GM23338 (cell line): Measurements from ENCODE around the gene IRF8. TPM values are rescaled to one million over a fixed set of nuclear protein-coding genes. Genes with fewer than 3 reads are reported as not detected.

ENCODE experiments used
- ATAC-seq: fragments of 200-7000 bp; cut with Tn5 transposase; 3 replicates; pipeline ENCODE4 v1.9.1; 2020
- DNase-seq: peaks from one replicate; pipeline ENCODE4 v3.0.0-alpha.2; 2015; ENCODE audit warnings: low spot score
- H2AFZ ChIP-seq: fragments of 200-600 bp; sonication (generic); 2 replicates; pipeline ENCODE4 v1.8.0; 2016; ENCODE audit warnings: antibody characterized with exemption, mild to moderate bottlenecking, moderate library complexity
- H3F3A ChIP-seq: fragments of 200-600 bp; sonication (generic); replicated peaks from 2 replicates; pipeline ENCODE4 v1.8.0; 2017; ENCODE audit warnings: antibody characterized with exemption, mixed run types, low read depth
- H3K27ac ChIP-seq: fragments of 200-600 bp; sonication (generic); 2 replicates; pipeline ENCODE4 v1.6.1; 2016; ENCODE audit warnings: low read depth
- H3K27me3 ChIP-seq: fragments of 200-600 bp; sonication (generic); 2 replicates; pipeline ENCODE4 v1.8.0; 2016; ENCODE audit warnings: mild to moderate bottlenecking, mixed run types, moderate library complexity; ENCODE audit not compliant: insufficient read depth
- H3K36me3 ChIP-seq: fragments of 200-600 bp; sonication (generic); 2 replicates; pipeline ENCODE4 v1.8.0; 2016; ENCODE audit warnings: mild to moderate bottlenecking; ENCODE audit not compliant: insufficient read depth
- H3K4me1 ChIP-seq: fragments of 200-600 bp; sonication (generic); 2 replicates; pipeline ENCODE4 v1.8.0; 2016; ENCODE audit warnings: mild to moderate bottlenecking, moderate library complexity; ENCODE audit not compliant: insufficient read depth
- H3K4me2 ChIP-seq: fragments of 200-600 bp; sonication (generic); 2 replicates; pipeline ENCODE4 v1.7.1; 2017; ENCODE audit warnings: mixed run types
- H3K4me3 ChIP-seq: fragments of 200-600 bp; sonication (generic); 2 replicates; pipeline ENCODE4 v1.6.1; 2016; ENCODE audit warnings: mixed run types
- H3K79me2 ChIP-seq: fragments of 200-600 bp; sonication (generic); replicated peaks from 2 replicates; pipeline ENCODE4 v1.8.0; 2017; ENCODE audit warnings: mild to moderate bottlenecking; ENCODE audit not compliant: insufficient read depth
- H3K9me2 ChIP-seq: fragments of 200-600 bp; sonication (generic); 2 replicates; pipeline ENCODE4 v1.8.0; 2017; ENCODE audit not compliant: insufficient read depth
- H4K20me1 ChIP-seq: fragments of 200-600 bp; sonication (generic); replicated peaks from 2 replicates; pipeline ENCODE4 v1.8.0; 2017; ENCODE audit warnings: mild to moderate bottlenecking; ENCODE audit not compliant: insufficient read depth
- H3K27ac Mint-ChIP-seq: 2 replicates; pipeline ENCODE4 v1.8.0; 2020; ENCODE audit warnings: inconsistent platforms, mild to moderate bottlenecking, moderate library complexity, mixed read lengths
- H3K27me3 Mint-ChIP-seq: 3 replicates; pipeline ENCODE4 v1.8.0; 2022; ENCODE audit warnings: low read depth, mild to moderate bottlenecking, moderate library complexity, mixed read lengths, inconsistent platforms; ENCODE audit not compliant: insufficient read depth, poor library complexity
- H3K36me3 Mint-ChIP-seq: 3 replicates; pipeline ENCODE4 v1.8.0; 2021; ENCODE audit warnings: low read depth, mild to moderate bottlenecking, inconsistent platforms, moderate library complexity, mixed read lengths
- H3K4me1 Mint-ChIP-seq: 3 replicates; pipeline ENCODE4 v1.8.0; 2020; ENCODE audit warnings: mild to moderate bottlenecking, inconsistent platforms, mixed read lengths
- H3K4me3 Mint-ChIP-seq: 3 replicates; pipeline ENCODE4 v1.8.0; 2021; ENCODE audit warnings: moderate library complexity, mild to moderate bottlenecking, inconsistent platforms, mixed read lengths
- H3K9me3 Mint-ChIP-seq: 3 replicates; pipeline ENCODE4 v1.8.0; 2020; ENCODE audit warnings: moderate library complexity, mild to moderate bottlenecking, inconsistent platforms, mixed read lengths
- CTCF ChIP-seq, 2 experiments: fragments of 200-600 bp in 1 of 2; sonication (generic) in 1 of 2; conservative IDR thresholded peaks; 2 replicates each; pipeline versions ENCODE4 v1.5.1 to v1.6.1; 2016 to 2017; ENCODE audit warnings: antibody characterized with exemption in 2 of 2, low read depth in 2 of 2, mild to moderate bottlenecking in 2 of 2, moderate library complexity in 1 of 2
- ETS1 ChIP-seq: IDR thresholded peaks from 2 replicates; pipeline ENCODE4 v1.6.1; 2016; ENCODE audit warnings: antibody characterized with exemption
- EZH2 ChIP-seq: fragments of 200-600 bp; sonication (generic); IDR thresholded peaks from one replicate; pipeline ENCODE4 v1.8.0; 2017; ENCODE audit warnings: antibody characterized with exemption, mild to moderate bottlenecking, low read depth; ENCODE audit not compliant: unreplicated experiment
- EZH2phosphoT487 ChIP-seq: fragments of 200-600 bp; sonication (generic); IDR thresholded peaks from one replicate; pipeline ENCODE4 v1.8.1; 2018; ENCODE audit warnings: antibody characterized with exemption; ENCODE audit not compliant: unreplicated experiment
- JUNB ChIP-seq: IDR thresholded peaks from one replicate; pipeline ENCODE4 v1.6.1; 2016; ENCODE audit warnings: antibody characterized with exemption; ENCODE audit not compliant: unreplicated experiment
- NANOG ChIP-seq: IDR thresholded peaks from 2 replicates; pipeline ENCODE4 v1.6.1; 2016; ENCODE audit warnings: antibody characterized with exemption, borderline replicate concordance
- POLR2AphosphoS5 ChIP-seq: IDR thresholded peaks from 2 replicates; pipeline ENCODE4 v1.6.1; 2016; ENCODE audit warnings: antibody characterized with exemption, low read depth
- ZNF114 ChIP-seq: fragments of 250-450 bp; sonication (Bioruptor Pico); IDR thresholded peaks from 2 replicates; pipeline ENCODE4 v1.5.0; 2020; ENCODE audit warnings: mild to moderate bottlenecking, moderate library complexity
- ZNF331 ChIP-seq: fragments of 250-450 bp; sonication (Bioruptor Pico); IDR thresholded peaks from 2 replicates; pipeline ENCODE4 v1.5.0; 2020; ENCODE audit warnings: low read depth, mild to moderate bottlenecking, moderate library complexity
- ZNF462 ChIP-seq: fragments of 250-450 bp; sonication (Bioruptor Pico); IDR thresholded peaks from 2 replicates; pipeline ENCODE4 v1.5.0; 2020; ENCODE audit warnings: mild to moderate bottlenecking, moderate library complexity
- polyA plus RNA-seq: library from polyadenylated mRNA; unstranded; fragments of >200 nt; fragmentation: Nextera tagmentation; extraction: Ambion mirVana; gene quantifications from 2 replicates; pipeline ENCODE4 v1.2.1, GENCODE V29; 2016
- total RNA-seq: library from RNA; depleted of rRNA; stranded (reverse); fragments of >200 nt; shearing (Covaris generic); gene quantifications from 2 replicates; pipeline ENCODE4 v1.2.3, GENCODE V29; 2014

The IRF8 gene
- total and polyA plus RNA-seq, 2 experiments from 2014 or later = 0.47 to 2.8 TPM

DNA sequence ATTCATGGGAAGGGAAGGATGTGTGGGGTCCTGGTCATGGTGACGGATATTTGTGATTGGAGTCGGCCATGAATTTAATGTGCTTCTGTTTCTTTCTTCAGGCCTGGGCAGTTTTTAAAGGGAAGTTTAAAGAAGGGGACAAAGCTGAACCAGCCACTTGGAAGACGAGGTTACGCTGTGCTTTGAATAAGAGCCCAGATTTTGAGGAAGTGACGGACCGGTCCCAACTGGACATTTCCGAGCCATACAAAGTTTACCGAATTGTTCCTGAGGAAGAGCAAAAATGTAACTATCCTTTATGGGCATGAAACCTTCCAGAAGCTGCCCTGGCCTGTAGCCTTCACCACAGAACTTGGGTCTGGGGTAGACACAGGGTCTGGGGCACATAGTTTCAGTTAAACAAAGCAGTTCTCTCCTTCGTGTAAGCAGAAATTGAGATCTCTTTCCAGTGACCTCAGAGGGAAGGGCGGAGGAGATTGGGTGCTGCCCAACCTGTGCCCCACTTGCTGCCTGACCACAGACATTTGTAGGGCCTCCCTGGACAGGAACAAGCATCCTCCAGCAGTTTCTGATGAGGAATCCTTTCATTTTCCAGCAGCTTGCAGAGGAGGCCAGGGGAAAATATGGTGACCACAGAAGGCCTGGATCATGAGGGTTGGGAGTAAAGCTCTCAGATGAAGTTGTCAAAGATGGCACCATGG is 10.1 kb downstream of the IRF8 start (continued):
- TF ChIP-seq CTCF (conservative IDR thresholded peaks at IDR 0.05; ENCODE audit: low read depth in 2 of 2) (no peak), POLR2AphosphoS5 (no peak)

- no peaks in the 10 kb centered on the region for H3F3A ChIP-seq
- Mint-ChIP-seq H3K4me1 (peaks cover 38% of the 10 kb centered on the region), H3K9me3 (no peaks in the 10 kb centered on the region), H3K27me3 (peaks cover 16% of the 10 kb centered on the region), H3K4me3 (no peak overlapping the region), H3K27ac (no peak overlapping the region), H3K36me3 (no peaks in the 10 kb centered on the region)
- no peak overlapping the region for H2AFZ ChIP-seq
- H3K4me3 ChIP-seq = no peak overlapping the region
- peaks cover 5% of the 10 kb centered on the region; the same call in 1 of the 2 replicates for H3K9me2 ChIP-seq
- no peaks in the 10 kb centered on the region for H3K79me2 ChIP-seq
- H3K27ac ChIP-seq = no peak overlapping the region
- no peak overlapping the region for H3K4me2 ChIP-seq
- ATAC-seq (no peak), DNase-seq (no peak)
- H3K36me3 ChIP-seq = no peaks in the 10 kb centered on the region
- H4K20me1 ChIP-seq = no peaks in the 10 kb centered on the region
- peaks cover 6% of the 10 kb centered on the region for H3K4me1 ChIP-seq
- no peaks in the 10 kb centered on the region for H3K27me3 ChIP-seq
- TF ChIP-seq JUNB = no peak
- TF ChIP-seq NANOG = no peak
- TF ChIP-seq ETS1 = no peak
- no peak for TF ChIP-seq POLR2AphosphoS5
- no peak for TF ChIP-seq ZNF331
- TF ChIP-seq ZNF462 (CRISPR knock-in tag) = no peak
- no peak for TF ChIP-seq EZH2
- TF ChIP-seq EZH2phosphoT487 = no peak
- no peak for TF ChIP-seq ZNF114
Measured at GRCh38 chr16:85909932-85910853, 11.2 kb downstream of the IRF8 start.
